GM23338 (cell line): ENCODE measurements around the gene ATP5ME. TPM values are rescaled to one million over a fixed set of nuclear protein-coding genes. Genes with fewer than 3 reads are reported as not detected.

ENCODE experiments used
- ATAC-seq: fragments of 200-7000 bp; cut with Tn5 transposase; 3 replicates; pipeline ENCODE4 v1.9.1; 2020
- DNase-seq: peaks from one replicate; pipeline ENCODE4 v3.0.0-alpha.2; 2015; ENCODE audit warnings: low spot score
- H2AFZ ChIP-seq: fragments of 200-600 bp; sonication (generic); 2 replicates; pipeline ENCODE4 v1.8.0; 2016; ENCODE audit warnings: antibody characterized with exemption, mild to moderate bottlenecking, moderate library complexity
- H3F3A ChIP-seq: fragments of 200-600 bp; sonication (generic); replicated peaks from 2 replicates; pipeline ENCODE4 v1.8.0; 2017; ENCODE audit warnings: antibody characterized with exemption, mixed run types, low read depth
- H3K27ac ChIP-seq: fragments of 200-600 bp; sonication (generic); 2 replicates; pipeline ENCODE4 v1.6.1; 2016; ENCODE audit warnings: low read depth
- H3K27me3 ChIP-seq: fragments of 200-600 bp; sonication (generic); 2 replicates; pipeline ENCODE4 v1.8.0; 2016; ENCODE audit warnings: mild to moderate bottlenecking, mixed run types, moderate library complexity; ENCODE audit not compliant: insufficient read depth
- H3K36me3 ChIP-seq: fragments of 200-600 bp; sonication (generic); 2 replicates; pipeline ENCODE4 v1.8.0; 2016; ENCODE audit warnings: mild to moderate bottlenecking; ENCODE audit not compliant: insufficient read depth
- H3K4me1 ChIP-seq: fragments of 200-600 bp; sonication (generic); 2 replicates; pipeline ENCODE4 v1.8.0; 2016; ENCODE audit warnings: mild to moderate bottlenecking, moderate library complexity; ENCODE audit not compliant: insufficient read depth
- H3K4me2 ChIP-seq: fragments of 200-600 bp; sonication (generic); 2 replicates; pipeline ENCODE4 v1.7.1; 2017; ENCODE audit warnings: mixed run types
- H3K4me3 ChIP-seq: fragments of 200-600 bp; sonication (generic); 2 replicates; pipeline ENCODE4 v1.6.1; 2016; ENCODE audit warnings: mixed run types
- H3K79me2 ChIP-seq: fragments of 200-600 bp; sonication (generic); replicated peaks from 2 replicates; pipeline ENCODE4 v1.8.0; 2017; ENCODE audit warnings: mild to moderate bottlenecking; ENCODE audit not compliant: insufficient read depth
- H3K9me2 ChIP-seq: fragments of 200-600 bp; sonication (generic); 2 replicates; pipeline ENCODE4 v1.8.0; 2017; ENCODE audit not compliant: insufficient read depth
- H4K20me1 ChIP-seq: fragments of 200-600 bp; sonication (generic); replicated peaks from 2 replicates; pipeline ENCODE4 v1.8.0; 2017; ENCODE audit warnings: mild to moderate bottlenecking; ENCODE audit not compliant: insufficient read depth
- H3K27ac Mint-ChIP-seq: 2 replicates; pipeline ENCODE4 v1.8.0; 2020; ENCODE audit warnings: inconsistent platforms, mild to moderate bottlenecking, moderate library complexity, mixed read lengths
- H3K27me3 Mint-ChIP-seq: 3 replicates; pipeline ENCODE4 v1.8.0; 2022; ENCODE audit warnings: low read depth, mild to moderate bottlenecking, moderate library complexity, mixed read lengths, inconsistent platforms; ENCODE audit not compliant: insufficient read depth, poor library complexity
- H3K36me3 Mint-ChIP-seq: 3 replicates; pipeline ENCODE4 v1.8.0; 2021; ENCODE audit warnings: low read depth, mild to moderate bottlenecking, inconsistent platforms, moderate library complexity, mixed read lengths
- H3K4me1 Mint-ChIP-seq: 3 replicates; pipeline ENCODE4 v1.8.0; 2020; ENCODE audit warnings: mild to moderate bottlenecking, inconsistent platforms, mixed read lengths
- H3K4me3 Mint-ChIP-seq: 3 replicates; pipeline ENCODE4 v1.8.0; 2021; ENCODE audit warnings: moderate library complexity, mild to moderate bottlenecking, inconsistent platforms, mixed read lengths
- H3K9me3 Mint-ChIP-seq: 3 replicates; pipeline ENCODE4 v1.8.0; 2020; ENCODE audit warnings: moderate library complexity, mild to moderate bottlenecking, inconsistent platforms, mixed read lengths
- CREB1 ChIP-seq: fragments of 250-450 bp; sonication (Bioruptor Pico); IDR thresholded peaks from 2 replicates; pipeline ENCODE4 v1.5.0; 2020; ENCODE audit warnings: low read depth, mild to moderate bottlenecking, moderate library complexity
- EZH2 ChIP-seq: fragments of 200-600 bp; sonication (generic); IDR thresholded peaks from one replicate; pipeline ENCODE4 v1.8.0; 2017; ENCODE audit warnings: antibody characterized with exemption, mild to moderate bottlenecking, low read depth; ENCODE audit not compliant: unreplicated experiment
- EZH2phosphoT487 ChIP-seq: fragments of 200-600 bp; sonication (generic); IDR thresholded peaks from one replicate; pipeline ENCODE4 v1.8.1; 2018; ENCODE audit warnings: antibody characterized with exemption; ENCODE audit not compliant: unreplicated experiment
- JUNB ChIP-seq: IDR thresholded peaks from one replicate; pipeline ENCODE4 v1.6.1; 2016; ENCODE audit warnings: antibody characterized with exemption; ENCODE audit not compliant: unreplicated experiment
- NANOG ChIP-seq: IDR thresholded peaks from 2 replicates; pipeline ENCODE4 v1.6.1; 2016; ENCODE audit warnings: antibody characterized with exemption, borderline replicate concordance
- POLR2AphosphoS5 ChIP-seq: IDR thresholded peaks from 2 replicates; pipeline ENCODE4 v1.6.1; 2016; ENCODE audit warnings: antibody characterized with exemption, low read depth
- STAT1 ChIP-seq: IDR thresholded peaks from one replicate; pipeline ENCODE4 v1.6.1; 2016; ENCODE audit warnings: antibody characterized with exemption; ENCODE audit not compliant: unreplicated experiment
- ZNF114 ChIP-seq: fragments of 250-450 bp; sonication (Bioruptor Pico); IDR thresholded peaks from 2 replicates; pipeline ENCODE4 v1.5.0; 2020; ENCODE audit warnings: mild to moderate bottlenecking, moderate library complexity
- ZNF331 ChIP-seq: fragments of 250-450 bp; sonication (Bioruptor Pico); IDR thresholded peaks from 2 replicates; pipeline ENCODE4 v1.5.0; 2020; ENCODE audit warnings: low read depth, mild to moderate bottlenecking, moderate library complexity
- polyA plus RNA-seq: library from polyadenylated mRNA; unstranded; fragments of >200 nt; fragmentation: Nextera tagmentation; extraction: Ambion mirVana; gene quantifications from 2 replicates; pipeline ENCODE4 v1.2.1, GENCODE V29; 2016
- total RNA-seq: library from RNA; depleted of rRNA; stranded (reverse); fragments of >200 nt; shearing (Covaris generic); gene quantifications from 2 replicates; pipeline ENCODE4 v1.2.3, GENCODE V29; 2014
- TF ChIP-seq, protein P1 (sequence below), 2 experiments: fragments of 200-600 bp in 1 of 2; sonication (generic) in 1 of 2; conservative IDR thresholded peaks; 2 replicates each; pipeline versions ENCODE4 v1.5.1 to v1.6.1; 2016 to 2017; ENCODE audit warnings: antibody characterized with exemption in 2 of 2, low read depth in 2 of 2, mild to moderate bottlenecking in 2 of 2, moderate library complexity in 1 of 2
- TF ChIP-seq, protein P2 (sequence below): IDR thresholded peaks from one replicate; pipeline ENCODE4 v1.6.1; 2018; ENCODE audit warnings: antibody characterized with exemption; ENCODE audit not compliant: unreplicated experiment
- TF ChIP-seq, protein P3 (sequence below): IDR thresholded peaks from 2 replicates; pipeline ENCODE4 v1.6.1; 2016; ENCODE audit warnings: antibody characterized with exemption

Gene ATP5ME
- total and polyA plus RNA-seq, 2 experiments from 2014 or later = 60.5 to 2,021 TPM

DNA sequence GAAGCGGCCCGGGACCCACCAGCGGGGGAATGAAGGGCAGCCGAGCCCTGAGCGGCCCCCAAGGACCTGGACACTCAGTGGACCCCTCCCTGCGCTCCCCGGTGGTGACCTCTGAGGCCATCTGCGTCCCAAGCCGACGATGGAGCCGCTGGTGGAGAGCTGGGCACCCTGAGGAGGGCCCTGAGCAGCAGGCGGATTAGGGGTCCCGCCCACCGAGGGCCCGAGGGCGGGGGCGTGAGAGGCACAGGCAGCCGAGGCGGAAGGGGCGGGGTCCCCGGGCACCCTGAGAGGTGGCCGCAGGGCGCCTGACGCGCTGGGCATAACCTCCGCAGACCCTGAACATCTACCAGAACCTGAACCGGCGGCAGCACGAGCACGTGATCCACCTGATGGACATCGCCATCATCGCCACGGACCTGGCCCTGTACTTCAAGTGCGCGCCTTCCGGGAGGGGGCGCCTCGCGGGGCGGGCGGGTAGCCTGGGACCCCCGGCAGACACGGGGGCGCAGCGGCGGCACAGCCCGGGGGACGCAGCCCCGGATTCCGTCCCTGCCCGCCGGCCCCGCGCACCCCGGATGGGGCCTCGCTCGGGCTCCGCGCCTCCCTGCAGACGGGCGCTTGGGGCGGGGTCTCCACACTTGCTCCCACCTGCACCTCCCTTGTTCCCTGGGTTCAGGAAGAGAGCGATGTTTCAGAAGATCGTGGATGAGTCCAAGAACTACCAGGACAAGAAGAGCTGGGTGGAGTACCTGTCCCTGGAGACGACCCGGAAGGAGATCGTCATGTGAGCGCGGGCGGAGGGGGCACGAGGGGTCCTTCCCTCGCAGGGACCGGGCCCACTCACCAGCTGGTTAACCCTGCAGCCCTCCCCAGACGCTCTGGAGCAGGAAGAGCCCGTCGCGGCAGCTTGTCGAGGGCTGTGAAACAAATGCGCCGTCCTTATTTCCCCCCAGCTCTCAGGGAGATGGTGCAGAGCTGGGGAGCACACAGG lies 10.3 kb downstream of the ATP5ME start:
- Mint-ChIP-seq H3K27ac (no peak overlapping the region), H3K27me3 (peaks cover 8% of the 10 kb centered on the region), H3K4me1 (no peaks in the 10 kb centered on the region; the same call in 2 of the 3 replicates), H3K36me3 (peaks cover 12% of the 10 kb centered on the region), H3K4me3 (peak overlapping the region; percentile 83), H3K9me3 (no peaks in the 10 kb centered on the region; the same call in 2 of the 3 replicates)
- TF ChIP-seq JUNB = no peak
- TF ChIP-seq POLR2AphosphoS5 = peak; percentile 71
- TF ChIP-seq, protein P1, sequence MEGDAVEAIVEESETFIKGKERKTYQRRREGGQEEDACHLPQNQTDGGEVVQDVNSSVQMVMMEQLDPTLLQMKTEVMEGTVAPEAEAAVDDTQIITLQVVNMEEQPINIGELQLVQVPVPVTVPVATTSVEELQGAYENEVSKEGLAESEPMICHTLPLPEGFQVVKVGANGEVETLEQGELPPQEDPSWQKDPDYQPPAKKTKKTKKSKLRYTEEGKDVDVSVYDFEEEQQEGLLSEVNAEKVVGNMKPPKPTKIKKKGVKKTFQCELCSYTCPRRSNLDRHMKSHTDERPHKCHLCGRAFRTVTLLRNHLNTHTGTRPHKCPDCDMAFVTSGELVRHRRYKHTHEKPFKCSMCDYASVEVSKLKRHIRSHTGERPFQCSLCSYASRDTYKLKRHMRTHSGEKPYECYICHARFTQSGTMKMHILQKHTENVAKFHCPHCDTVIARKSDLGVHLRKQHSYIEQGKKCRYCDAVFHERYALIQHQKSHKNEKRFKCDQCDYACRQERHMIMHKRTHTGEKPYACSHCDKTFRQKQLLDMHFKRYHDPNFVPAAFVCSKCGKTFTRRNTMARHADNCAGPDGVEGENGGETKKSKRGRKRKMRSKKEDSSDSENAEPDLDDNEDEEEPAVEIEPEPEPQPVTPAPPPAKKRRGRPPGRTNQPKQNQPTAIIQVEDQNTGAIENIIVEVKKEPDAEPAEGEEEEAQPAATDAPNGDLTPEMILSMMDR (conservative IDR thresholded peaks at IDR 0.05; ENCODE audit: low read depth in 2 of 2) = peak in 1 of 2 experiments; percentile 43; a peak in 2 of 4 replicates
- Histone ChIP-seq H3K36me3 (no peaks in the 10 kb centered on the region), H3K4me3 (peak overlapping the region; percentile 87), H3K27me3 (no peaks in the 10 kb centered on the region), H3F3A (0 out of 2 replicates have a peak, but pooled peaks cover 2% of the 10 kb centered on the region), H3K79me2 (no peaks in the 10 kb centered on the region), H3K4me1 (no peaks in the 10 kb centered on the region), H3K9me2 (no peaks in the 10 kb centered on the region), H3K27ac (0 out of 2 replicates have a peak overlapping the region, but pooled peaks have one; percentile 50), H3K4me2 (peak overlapping the region; percentile 90), H4K20me1 (no peaks in the 10 kb centered on the region; the same call in 1 of the 2 replicates), H2AFZ (peak overlapping the region; percentile 94)
- ATAC-seq = peak; percentile 78
- DNase-seq = peak; percentile 84

DNA sequence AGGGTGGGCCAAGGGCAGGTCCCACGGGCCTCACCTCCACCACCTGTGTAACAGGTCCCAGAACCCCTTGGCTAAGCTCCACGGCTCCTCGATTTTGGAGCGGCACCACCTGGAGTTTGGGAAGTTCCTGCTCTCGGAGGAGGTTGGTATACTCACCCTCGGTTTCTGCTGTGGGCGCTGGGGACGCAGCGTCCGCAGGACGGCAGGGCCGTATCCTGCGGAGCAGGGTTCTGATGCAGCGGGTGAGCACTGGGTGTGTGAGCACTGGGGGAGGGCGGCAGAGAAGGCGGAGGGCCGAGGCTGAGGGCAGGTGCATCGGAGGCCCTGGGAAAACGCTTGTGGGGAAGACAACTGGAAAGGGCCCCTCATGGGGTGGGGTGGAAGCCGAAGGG lies 11.0 kb downstream of the ATP5ME start:
- no peaks in the 10 kb centered on the region; the same call in 2 of the 3 replicates for H3K9me3 Mint-ChIP-seq
- Histone ChIP-seq H3K4me2 (peak overlapping the region; percentile 90), H3K27ac (no peak overlapping the region), H3K4me1 (no peaks in the 10 kb centered on the region), H3K4me3 (peak overlapping the region; percentile 87), H3K36me3 (no peaks in the 10 kb centered on the region), H3K27me3 (no peaks in the 10 kb centered on the region), H3K9me2 (no peaks in the 10 kb centered on the region), H4K20me1 (no peaks in the 10 kb centered on the region; the same call in 1 of the 2 replicates), H2AFZ (peak overlapping the region; percentile 94), H3F3A (0 out of 2 replicates have a peak, but pooled peaks cover 2% of the 10 kb centered on the region), H3K79me2 (no peaks in the 10 kb centered on the region)
- DNase-seq = no peak
- ATAC-seq = peak; percentile 18
- H3K27ac Mint-ChIP-seq = no peak overlapping the region
- H3K4me1 Mint-ChIP-seq = no peaks in the 10 kb centered on the region; the same call in 2 of the 3 replicates
- H3K4me3 Mint-ChIP-seq = peak overlapping the region; percentile 73
- peaks cover 8% of the 10 kb centered on the region for H3K27me3 Mint-ChIP-seq
- H3K36me3 Mint-ChIP-seq = peaks cover 12% of the 10 kb centered on the region
- TF ChIP-seq CREB1 (CRISPR knock-in tag) (no peak), EZH2phosphoT487 (no peak), ZNF331 (CRISPR knock-in tag) (no peak), STAT1 (no peak), JUNB (no peak), ZNF114 (no peak), NANOG (no peak), EZH2 (no peak), POLR2AphosphoS5 (no peak)
- TF ChIP-seq, protein P1 (conservative IDR thresholded peaks at IDR 0.05; ENCODE audit: low read depth in 2 of 2) = no peak; a peak in 1 of 4 replicates
- TF ChIP-seq, protein P2, sequence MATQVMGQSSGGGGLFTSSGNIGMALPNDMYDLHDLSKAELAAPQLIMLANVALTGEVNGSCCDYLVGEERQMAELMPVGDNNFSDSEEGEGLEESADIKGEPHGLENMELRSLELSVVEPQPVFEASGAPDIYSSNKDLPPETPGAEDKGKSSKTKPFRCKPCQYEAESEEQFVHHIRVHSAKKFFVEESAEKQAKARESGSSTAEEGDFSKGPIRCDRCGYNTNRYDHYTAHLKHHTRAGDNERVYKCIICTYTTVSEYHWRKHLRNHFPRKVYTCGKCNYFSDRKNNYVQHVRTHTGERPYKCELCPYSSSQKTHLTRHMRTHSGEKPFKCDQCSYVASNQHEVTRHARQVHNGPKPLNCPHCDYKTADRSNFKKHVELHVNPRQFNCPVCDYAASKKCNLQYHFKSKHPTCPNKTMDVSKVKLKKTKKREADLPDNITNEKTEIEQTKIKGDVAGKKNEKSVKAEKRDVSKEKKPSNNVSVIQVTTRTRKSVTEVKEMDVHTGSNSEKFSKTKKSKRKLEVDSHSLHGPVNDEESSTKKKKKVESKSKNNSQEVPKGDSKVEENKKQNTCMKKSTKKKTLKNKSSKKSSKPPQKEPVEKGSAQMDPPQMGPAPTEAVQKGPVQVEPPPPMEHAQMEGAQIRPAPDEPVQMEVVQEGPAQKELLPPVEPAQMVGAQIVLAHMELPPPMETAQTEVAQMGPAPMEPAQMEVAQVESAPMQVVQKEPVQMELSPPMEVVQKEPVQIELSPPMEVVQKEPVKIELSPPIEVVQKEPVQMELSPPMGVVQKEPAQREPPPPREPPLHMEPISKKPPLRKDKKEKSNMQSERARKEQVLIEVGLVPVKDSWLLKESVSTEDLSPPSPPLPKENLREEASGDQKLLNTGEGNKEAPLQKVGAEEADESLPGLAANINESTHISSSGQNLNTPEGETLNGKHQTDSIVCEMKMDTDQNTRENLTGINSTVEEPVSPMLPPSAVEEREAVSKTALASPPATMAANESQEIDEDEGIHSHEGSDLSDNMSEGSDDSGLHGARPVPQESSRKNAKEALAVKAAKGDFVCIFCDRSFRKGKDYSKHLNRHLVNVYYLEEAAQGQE = no peak
- TF ChIP-seq, protein P3, sequence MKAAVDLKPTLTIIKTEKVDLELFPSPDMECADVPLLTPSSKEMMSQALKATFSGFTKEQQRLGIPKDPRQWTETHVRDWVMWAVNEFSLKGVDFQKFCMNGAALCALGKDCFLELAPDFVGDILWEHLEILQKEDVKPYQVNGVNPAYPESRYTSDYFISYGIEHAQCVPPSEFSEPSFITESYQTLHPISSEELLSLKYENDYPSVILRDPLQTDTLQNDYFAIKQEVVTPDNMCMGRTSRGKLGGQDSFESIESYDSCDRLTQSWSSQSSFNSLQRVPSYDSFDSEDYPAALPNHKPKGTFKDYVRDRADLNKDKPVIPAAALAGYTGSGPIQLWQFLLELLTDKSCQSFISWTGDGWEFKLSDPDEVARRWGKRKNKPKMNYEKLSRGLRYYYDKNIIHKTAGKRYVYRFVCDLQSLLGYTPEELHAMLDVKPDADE = no peak
